ENCODE results near the gene YWHAG. TPM values are rescaled to one million over a fixed set of nuclear protein-coding genes. Genes with fewer than 3 reads are reported as not detected.
"Not testable (repeated sequence)": the region's sequence is repeated elsewhere in the genome, so short reads cannot be mapped to it uniquely, and the experiment has no call there.

Gene YWHAG
- total RNA-seq, 1 experiment from 2014 or later: 190 TPM

DNA sequence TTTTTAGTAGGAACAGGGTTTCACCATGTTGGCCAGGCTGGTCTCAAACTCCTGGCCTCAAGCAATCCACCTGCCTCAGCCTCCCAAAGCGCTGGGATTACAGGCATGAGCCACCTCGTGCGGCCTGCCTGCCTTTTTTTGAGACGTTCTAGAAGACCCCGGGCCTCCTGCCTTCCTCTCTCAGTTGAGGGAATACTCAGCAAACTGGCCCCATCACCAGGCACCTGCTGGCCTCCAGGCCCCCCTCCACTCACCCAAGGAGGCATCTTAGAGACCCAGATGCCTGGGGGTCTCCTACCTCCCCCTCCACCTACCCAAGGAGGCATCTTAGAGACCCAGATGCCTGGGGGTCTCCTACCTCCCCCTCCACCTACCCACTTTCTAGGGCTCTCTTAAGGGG is 65.9 kb downstream of the YWHAG start:
- H3K4me3 ChIP-seq; DNase-seq; H3K27me3 ChIP-seq; H3K27ac ChIP-seq; H3K9me3 ChIP-seq (replicated peaks); H3K36me3 ChIP-seq: not testable (repeated sequence)
- H3K4me1 ChIP-seq: peaks cover 20% of the 10 kb centered on the region

DNA sequence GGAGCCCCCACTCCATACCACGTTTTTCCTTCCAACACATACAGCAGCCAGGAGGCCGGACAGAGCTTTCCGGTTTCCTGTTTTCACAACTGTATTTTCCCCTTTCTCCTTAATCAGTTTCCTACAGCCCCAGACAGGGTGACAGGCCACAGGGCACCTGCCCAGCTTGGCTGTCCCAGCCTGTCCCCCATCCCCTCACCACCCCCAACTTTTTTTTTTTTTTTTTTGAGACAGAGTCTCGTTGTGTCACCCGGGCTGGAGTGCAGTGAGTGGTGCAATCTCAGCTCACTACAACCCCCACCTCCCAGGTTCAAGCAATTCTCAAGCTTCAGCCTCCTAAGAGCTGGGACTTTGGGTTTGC is 66.6 kb downstream of the YWHAG start:
- 0 out of 2 replicates have a peak, but pooled peaks cover under 1% of the 10 kb centered on the region for H3K27me3 ChIP-seq
- H3K4me3 ChIP-seq: peak overlapping the region; percentile 51
- no peak for DNase-seq
- no peaks in the 10 kb centered on the region for H3K36me3 ChIP-seq
- peaks cover 20% of the 10 kb centered on the region for H3K4me1 ChIP-seq
- H3K9me3 ChIP-seq (replicated peaks): no peaks in the 10 kb centered on the region
- peak overlapping the region; percentile 66 for H3K27ac ChIP-seq

- peak; percentile 92 to 98 for DNase-seq
- no peaks in the 10 kb centered on the region for H3K36me3 ChIP-seq
- H3K4me3 ChIP-seq: peak overlapping the region; percentile 51
- H3K27me3 ChIP-seq: no peaks in the 10 kb centered on the region
- peak overlapping the region; percentile 66 for H3K27ac ChIP-seq
- H3K9me3 ChIP-seq (replicated peaks): no peaks in the 10 kb centered on the region
- H3K4me1 ChIP-seq: peaks cover 16% of the 10 kb centered on the region
Observed at GRCh38 chr7:76291351-76292212, 67.2 kb downstream of the YWHAG start.

- not testable (repeated sequence) for H3K36me3 ChIP-seq; H3K27me3 ChIP-seq; H3K4me3 ChIP-seq; DNase-seq; H3K9me3 ChIP-seq (replicated peaks)
- H3K4me1 ChIP-seq: peaks cover 16% of the 10 kb centered on the region
- 0 out of 2 replicates have a peak overlapping the region, but pooled peaks have one; percentile 14 for H3K27ac ChIP-seq
Observed at GRCh38 chr7:76290847-76291350, 67.9 kb downstream of the YWHAG start.

DNA sequence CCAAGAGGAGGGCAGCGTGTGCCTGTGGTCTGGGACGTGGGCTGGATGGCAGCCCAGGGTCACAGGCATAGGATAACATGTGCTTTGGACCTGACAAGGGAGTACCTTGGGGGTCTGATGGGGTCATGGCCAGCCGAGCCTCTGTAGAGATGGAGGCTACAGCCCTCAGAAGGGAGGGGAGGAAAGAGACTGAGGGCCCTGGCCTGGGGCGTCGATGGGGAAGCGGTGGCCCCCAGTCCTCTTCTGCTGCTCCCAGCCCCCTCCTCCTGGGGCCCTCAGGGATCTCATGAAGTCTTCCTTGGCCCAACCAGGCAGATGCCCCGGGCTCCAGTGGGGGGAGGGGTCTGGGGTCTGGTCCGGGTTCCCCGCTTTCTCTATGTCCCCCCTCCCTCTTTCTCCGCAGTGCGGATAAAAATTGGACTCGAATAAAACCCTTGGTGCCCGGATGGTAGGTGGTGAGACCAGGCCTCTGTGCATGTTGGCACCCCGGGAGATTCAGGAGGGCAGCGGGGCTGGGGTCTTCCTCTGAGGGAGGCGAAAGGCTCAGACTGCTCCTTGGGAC is 71.9 kb downstream of the YWHAG start:
- no peak for DNase-seq

DNA sequence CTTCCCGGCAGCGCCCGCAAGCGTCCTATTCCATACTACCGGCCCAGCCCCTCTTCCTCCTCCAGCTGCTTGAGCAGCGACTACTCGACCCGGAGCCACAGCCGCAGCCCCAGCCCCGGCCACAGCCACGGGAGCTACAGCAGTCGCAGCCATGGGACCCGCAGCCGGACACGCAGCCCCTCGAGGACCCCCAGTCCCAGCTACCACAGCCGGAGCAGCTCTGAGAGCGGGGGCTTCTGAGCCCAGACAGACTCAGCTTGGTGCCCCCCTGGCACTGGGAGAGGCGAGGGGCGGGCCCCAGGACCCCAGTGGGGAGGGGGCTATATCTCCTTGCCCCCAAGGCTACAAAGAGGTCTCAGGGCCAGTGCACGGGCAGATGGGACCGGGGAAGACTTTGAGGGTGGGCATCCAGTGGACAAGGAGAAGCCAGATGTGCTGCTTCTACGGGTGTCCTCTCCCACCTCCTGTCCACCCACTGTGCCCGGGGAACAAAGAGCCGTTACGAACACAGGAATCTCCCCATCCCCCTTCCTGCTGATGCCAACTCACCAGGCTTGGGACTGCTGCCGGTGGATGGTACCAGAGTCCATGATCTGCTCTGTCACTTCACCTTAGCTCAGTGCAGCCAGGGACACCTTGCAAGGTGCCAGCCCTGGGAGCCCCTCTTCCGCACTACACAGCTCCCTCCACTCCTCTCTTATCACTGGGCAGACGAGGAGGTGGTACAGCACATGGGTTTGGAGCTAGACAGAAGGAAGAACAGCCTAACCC is 73.0 kb downstream of the YWHAG start:
- DNase-seq: no peak
- Histone ChIP-seq H3K36me3 (no peaks in the 10 kb centered on the region), H3K27ac (no peak overlapping the region), H3K27me3 (peaks cover 8% of the 10 kb centered on the region), H3K4me3 (no peak overlapping the region), H3K4me1 (no peaks in the 10 kb centered on the region), H3K9me3 (replicated peaks) (no peaks in the 10 kb centered on the region)

More for the DNA sequence above, 71.9 kb downstream of the YWHAG start:
- no peaks in the 10 kb centered on the region for H3K9me3 ChIP-seq (replicated peaks)
- H3K27ac ChIP-seq: no peak overlapping the region
- H3K27me3 ChIP-seq: peaks cover 4% of the 10 kb centered on the region; the same call in 1 of the 2 replicates
- H3K36me3 ChIP-seq: no peaks in the 10 kb centered on the region
- peaks cover 5% of the 10 kb centered on the region for H3K4me1 ChIP-seq
- H3K4me3 ChIP-seq: no peak overlapping the region

GRCh38 chr7:76283254-76284159 is 75.3 kb downstream of the YWHAG start:
- Histone ChIP-seq H3K36me3 (no peaks in the 10 kb centered on the region), H3K4me1 (no peaks in the 10 kb centered on the region), H3K4me3 (no peak overlapping the region), H3K27me3 (peaks cover 13% of the 10 kb centered on the region), H3K9me3 (replicated peaks) (no peaks in the 10 kb centered on the region), H3K27ac (no peak overlapping the region)
- DNase-seq: no peak

DNA sequence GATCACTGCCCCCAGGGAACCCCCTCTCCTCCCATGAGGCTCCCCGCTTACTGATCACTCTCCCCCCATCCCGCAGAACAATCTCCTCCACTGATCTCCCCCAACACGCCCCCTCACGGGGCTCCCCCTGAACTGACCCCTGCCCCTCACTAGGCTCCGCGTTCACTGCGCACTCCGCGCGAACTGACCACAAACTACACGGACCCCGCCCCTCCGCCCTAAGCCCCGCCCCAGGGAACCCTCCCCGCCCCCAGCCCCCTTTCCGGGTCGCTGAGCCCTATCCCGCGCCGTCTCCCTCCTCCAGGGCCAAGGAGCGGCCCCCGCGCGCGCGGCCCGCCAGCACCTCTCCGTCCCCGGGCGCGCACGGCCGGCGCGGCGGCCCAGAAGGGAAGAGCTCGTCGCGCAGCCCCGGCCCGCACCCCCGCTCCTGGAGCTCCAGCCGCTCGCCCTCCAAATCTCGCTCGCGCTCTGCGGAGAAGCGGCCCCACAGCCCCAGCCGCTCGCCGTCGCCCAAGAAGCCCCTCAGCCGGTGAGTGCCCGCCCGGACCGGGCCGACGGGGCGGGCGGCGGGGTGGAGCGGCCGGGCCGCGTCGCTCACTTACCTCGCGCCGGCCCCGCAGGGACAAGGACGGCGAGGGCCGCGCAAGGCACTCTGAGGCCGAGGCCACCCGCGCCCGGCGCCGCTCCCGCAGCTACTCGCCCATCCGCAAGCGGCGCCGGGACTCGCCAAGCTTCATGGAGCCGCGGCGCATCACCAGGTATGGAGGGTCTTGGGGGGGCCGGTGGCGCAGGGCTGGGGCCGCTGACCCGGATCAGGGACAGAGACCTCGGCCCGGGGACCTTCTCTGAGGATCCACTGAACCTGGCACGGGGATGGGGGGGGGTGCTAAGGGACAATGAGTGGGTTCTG is 76.2 kb downstream of the YWHAG start:
- Histone ChIP-seq H3K9me3 (replicated peaks) (no peaks in the 10 kb centered on the region), H3K4me3 (peak overlapping the region; percentile 40), H3K4me1 (no peaks in the 10 kb centered on the region), H3K36me3 (no peaks in the 10 kb centered on the region), H3K27ac (no peak overlapping the region), H3K27me3 (peaks cover 14% of the 10 kb centered on the region)
- DNase-seq: no peak

DNA sequence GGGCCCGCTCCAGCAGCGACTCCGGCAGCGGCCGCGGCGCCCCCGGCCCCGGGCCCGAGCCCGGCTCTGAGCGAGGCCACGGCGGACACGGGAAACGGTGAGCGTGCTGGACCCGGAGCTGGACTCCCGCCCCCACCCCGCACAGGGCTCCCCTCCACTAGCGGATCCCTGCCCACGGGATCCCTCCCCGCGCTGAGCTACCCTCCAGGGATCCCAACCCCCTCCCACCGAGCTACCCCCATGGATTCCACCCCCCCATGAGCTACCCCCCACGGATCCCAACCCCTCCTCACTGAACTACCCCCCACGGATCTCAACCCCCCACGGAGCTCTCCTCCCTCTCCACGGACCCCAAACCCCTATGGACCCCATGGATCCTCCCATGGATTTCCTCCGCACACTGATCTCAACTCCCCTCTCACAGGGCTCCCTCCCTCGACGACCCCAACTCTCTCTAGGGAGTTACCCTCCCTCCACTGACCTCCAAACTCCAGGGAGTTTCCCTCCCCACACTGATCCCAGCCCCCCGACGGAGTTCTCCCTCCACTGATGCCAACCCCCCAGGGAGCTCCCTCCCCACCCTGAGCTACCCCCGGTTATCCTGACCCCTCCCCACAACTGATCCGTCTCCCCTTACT is 77.0 kb downstream of the YWHAG start:
- Histone ChIP-seq H3K36me3 (no peaks in the 10 kb centered on the region), H3K27ac (no peak overlapping the region), H3K4me3 (no peak overlapping the region), H3K27me3 (peaks cover 14% of the 10 kb centered on the region), H3K4me1 (no peaks in the 10 kb centered on the region), H3K9me3 (replicated peaks) (no peaks in the 10 kb centered on the region)
- no peak for DNase-seq

DNA sequence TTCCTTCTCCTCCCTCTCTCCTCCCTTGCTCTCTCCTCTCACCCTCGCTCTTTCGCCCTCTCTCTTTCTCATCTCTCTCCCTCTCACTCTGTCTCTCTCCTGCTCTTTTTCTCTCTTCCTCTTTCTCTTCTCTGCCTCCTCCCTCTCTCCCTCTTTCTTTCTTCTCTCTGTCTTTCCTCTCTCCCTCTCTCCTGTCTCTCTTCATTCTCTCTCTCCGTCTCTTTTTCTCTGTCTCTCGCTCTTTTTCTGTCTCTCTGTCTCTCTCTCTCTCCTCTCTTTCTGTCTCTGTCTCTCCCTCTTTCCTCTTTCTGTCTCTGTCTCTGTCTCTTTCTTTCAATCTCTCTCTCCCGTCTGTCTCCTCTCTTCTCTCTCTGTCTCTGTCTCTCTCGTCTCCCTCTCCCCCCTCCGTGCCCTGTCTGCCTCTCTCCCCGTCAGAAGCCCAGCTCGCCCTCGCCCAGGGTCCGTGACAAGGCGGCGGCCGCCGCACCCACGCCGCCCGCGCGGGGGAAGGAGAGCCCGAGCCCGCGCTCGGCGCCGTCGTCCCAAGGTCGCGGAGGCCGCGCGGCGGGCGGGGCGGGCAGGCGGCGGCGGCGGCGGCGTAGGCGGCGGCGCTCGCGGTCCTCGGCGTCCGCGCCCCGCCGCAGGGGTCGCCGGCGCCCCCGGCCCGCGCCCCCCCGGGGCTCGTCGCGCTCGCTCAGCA is 77.6 kb downstream of the YWHAG start:
- no peak for DNase-seq
- Histone ChIP-seq H3K36me3 (no peaks in the 10 kb centered on the region), H3K27me3 (peaks cover 14% of the 10 kb centered on the region), H3K4me1 (no peaks in the 10 kb centered on the region), H3K4me3 (peak overlapping the region; percentile 30; the same call in 1 of the 2 replicates), H3K27ac (no peak overlapping the region), H3K9me3 (replicated peaks) (no peaks in the 10 kb centered on the region)

GRCh38 chr7:76280408-76280807 is 78.4 kb downstream of the YWHAG start:
- no peak for DNase-seq
- H3K27me3 ChIP-seq: peaks cover 14% of the 10 kb centered on the region
- H3K9me3 ChIP-seq (replicated peaks): no peaks in the 10 kb centered on the region
- no peaks in the 10 kb centered on the region for H3K36me3 ChIP-seq
- H3K4me3 ChIP-seq: no peak overlapping the region
- no peaks in the 10 kb centered on the region for H3K4me1 ChIP-seq
- no peak overlapping the region for H3K27ac ChIP-seq

DNA sequence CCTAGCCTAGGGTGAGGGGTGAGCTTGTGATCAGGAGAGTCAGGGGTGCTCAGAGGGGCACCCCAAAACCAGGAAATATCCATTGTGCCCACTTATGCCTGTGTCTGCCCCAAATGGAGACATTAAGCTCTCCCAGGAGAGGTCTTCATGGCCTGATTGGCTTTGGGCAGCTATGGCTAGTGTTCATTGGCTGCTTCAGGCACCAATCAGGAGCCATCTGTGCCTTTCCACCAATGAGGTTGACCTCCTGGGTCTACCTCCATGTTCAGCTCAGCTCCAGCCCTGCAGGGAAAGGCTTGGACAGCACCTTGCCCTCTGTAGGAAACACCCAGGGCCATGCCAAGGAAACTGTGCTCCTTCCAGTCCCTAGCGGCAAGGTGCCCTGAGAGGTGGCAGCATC is 80.3 kb downstream of the YWHAG start:
- Histone ChIP-seq H3K4me3 (no peak overlapping the region), H3K4me1 (no peaks in the 10 kb centered on the region), H3K9me3 (replicated peaks) (no peaks in the 10 kb centered on the region), H3K27me3 (peaks cover 16% of the 10 kb centered on the region), H3K36me3 (no peaks in the 10 kb centered on the region), H3K27ac (no peak overlapping the region)
- DNase-seq: no peak

All from SJCRH30 (cell line).